Endothelial cell of umbilical vein (primary cell): ENCODE data around the gene TAOK2. TPM values are rescaled to one million over a fixed set of nuclear protein-coding genes. Genes with fewer than 3 reads are reported as not detected.

Experiments used
- BruUV-seq: library from RNA; stranded (reverse); fragments of 400-500 nt; replicated peaks from 2 replicates; lab custom pipeline; 2021; lab: Mats Ljungman, UMichigan
- CTCF ChIA-PET: fragments of 300-600, 350-600 bp; sonication (Branson Sonifier 250); formaldehyde crosslinking; loops from one replicate; lab custom pipeline; 2021; ENCODE audit warnings: antibody characterized with exemption, inconsistent platforms; lab: Charles Lee
- POLR2A ChIA-PET: fragments of 300-600, 350-600 bp; sonication (Branson Sonifier 250); formaldehyde crosslinking; loops from one replicate; lab custom pipeline; 2021; ENCODE audit warnings: antibody characterized with exemption, inconsistent platforms; lab: Charles Lee
- DNase-seq: peaks from one replicate; pipeline ENCODE4 v3.0.0-alpha.2; 2011; ENCODE audit warnings: low read depth, low spot score
- FAIRE-seq: peaks from 2 replicates; lab custom pipeline; 2011; peaks lifted over from hg19 to GRCh38; lab: Jason Lieb, UNC
- H2AFZ ChIP-seq: 2 replicates; pipeline ENCODE4 v1.6.0; 2012; ENCODE audit warnings: low read depth, low read length, control low read depth, inconsistent platforms
- H3K27ac ChIP-seq: 2 replicates; pipeline ENCODE4 v1.5.1; 2011; ENCODE audit warnings: low read depth, mild to moderate bottlenecking, control low read depth, low read length, moderate library complexity; ENCODE audit not compliant: insufficient read depth
- H3K27me3 ChIP-seq, 2 experiments: 2 replicates each; pipeline versions ENCODE4 v1.6.0 to v1.6.1; 2011; ENCODE audit warnings: low read length in 2 of 2, mixed read lengths in 1 of 2; ENCODE audit not compliant: control insufficient read depth in 2 of 2, insufficient read depth in 2 of 2
- H3K36me3 ChIP-seq, 2 experiments: 2 replicates in 1 of 2; 3 replicates in 1 of 2; pipeline ENCODE4 v1.5.1; 2011; ENCODE audit warnings: low read length in 2 of 2, mild to moderate bottlenecking in 1 of 2, moderate library complexity in 1 of 2; ENCODE audit not compliant: control insufficient read depth in 2 of 2, insufficient read depth in 2 of 2; ENCODE audit errors: extremely low read depth in 1 of 2
- H3K4me1 ChIP-seq: 3 replicates; pipeline ENCODE4 v1.5.1; 2011; ENCODE audit warnings: mild to moderate bottlenecking, low read length; ENCODE audit not compliant: control insufficient read depth, insufficient read depth; ENCODE audit errors: extremely low read depth
- H3K4me2 ChIP-seq: 2 replicates; pipeline ENCODE4 v1.6.1; 2011; ENCODE audit warnings: low read length, control low read depth, mixed read lengths; ENCODE audit not compliant: insufficient read depth
- H3K4me3 ChIP-seq, 3 experiments: fragments of 200-600 bp in 1 of 3; sonication (generic), shearing (Covaris generic) in 1 of 3; replicated peaks in 1 of 3; 2 replicates each; pipeline ENCODE4 v1.5.1; 2011 to 2016; ENCODE audit warnings: control low read depth in 3 of 3, low read length in 3 of 3, mild to moderate bottlenecking in 2 of 3, inconsistent platforms in 1 of 3, low read depth in 1 of 3, moderate library complexity in 1 of 3; ENCODE audit not compliant: insufficient read depth in 1 of 3
- H3K79me2 ChIP-seq: 2 replicates; pipeline ENCODE4 v1.6.0; 2012; ENCODE audit warnings: low read length, inconsistent platforms; ENCODE audit not compliant: control insufficient read depth, insufficient read depth
- H3K9ac ChIP-seq: replicated peaks from 2 replicates; pipeline ENCODE3; 2011; ENCODE audit warnings: low read length, control low read depth; ENCODE audit not compliant: insufficient read depth; ENCODE audit errors: extremely low read depth
- H3K9me1 ChIP-seq: replicated peaks from 3 replicates; pipeline ENCODE4 v1.6.0; 2011; ENCODE audit warnings: mild to moderate bottlenecking, low read length; ENCODE audit not compliant: control insufficient read depth, insufficient read depth; ENCODE audit errors: extremely low read depth
- H3K9me3 ChIP-seq: replicated peaks from 2 replicates; pipeline ENCODE4 v1.5.1; 2012; ENCODE audit warnings: low read length, inconsistent platforms; ENCODE audit not compliant: control insufficient read depth, insufficient read depth
- H4K20me1 ChIP-seq: replicated peaks from 2 replicates; pipeline ENCODE3; 2011; ENCODE audit warnings: mild to moderate bottlenecking, low read length; ENCODE audit not compliant: control insufficient read depth, insufficient read depth; ENCODE audit errors: extremely low read depth
- CTCF ChIP-seq, 2 donors: IDR thresholded peaks; 1 replicate in 1 of 2; 2 replicates in 1 of 2; pipeline ENCODE4 v1.5.1; 2011; ENCODE audit warnings: low read length in 2 of 2, mild to moderate bottlenecking in 2 of 2, moderate library complexity in 2 of 2, control low read depth in 1 of 2, inconsistent platforms in 1 of 2, low read depth in 1 of 2; ENCODE audit not compliant: insufficient read depth in 1 of 2; ENCODE audit errors: extremely low read depth in 1 of 2
- EZH2 ChIP-seq: IDR thresholded peaks from 2 replicates; pipeline ENCODE4 v1.6.1; 2012; ENCODE audit warnings: borderline replicate concordance, low read depth, mild to moderate bottlenecking, moderate library complexity, low read length, inconsistent platforms; ENCODE audit not compliant: severe bottlenecking
- FOS ChIP-seq: IDR thresholded peaks from 2 replicates; pipeline ENCODE4 v1.6.1; 2011; ENCODE audit warnings: mild to moderate bottlenecking, low read length, moderate library complexity, borderline replicate concordance; ENCODE audit not compliant: insufficient read depth
- GATA2 ChIP-seq: IDR thresholded peaks from 2 replicates; pipeline ENCODE4 v1.7.0; 2011; ENCODE audit warnings: low read depth, mild to moderate bottlenecking, moderate library complexity, mixed read lengths, low read length; ENCODE audit not compliant: insufficient read length, insufficient read depth
- MAX ChIP-seq: IDR thresholded peaks from 2 replicates; pipeline ENCODE4 v1.6.1; 2011; ENCODE audit not compliant: insufficient read depth, insufficient read length
- MYC ChIP-seq: IDR thresholded peaks from one replicate; pipeline ENCODE4 v1.6.1; 2011; ENCODE audit warnings: mild to moderate bottlenecking, low read depth, low read length
- POLR2AphosphoS5 ChIP-seq: IDR thresholded peaks from 2 replicates; pipeline ENCODE4 v1.6.1; 2012; ENCODE audit warnings: low read depth, mild to moderate bottlenecking, control low read depth, low read length, moderate library complexity; ENCODE audit not compliant: insufficient read depth
- dilution Hi-C: fragments of 300-500 bp; cut with MboI; formaldehyde crosslinking; loops from one replicate; pipeline ENCODE4 v1.15.0; 2019; ENCODE audit warnings: low sequenced_read_pairs; ENCODE audit not compliant: extremely low pct_ligation_motif_present
- intact Hi-C: fragments of 100-400 bp; cut with micrococcal nuclease; formaldehyde crosslinking; loops from one replicate; pipeline ENCODE4 v1.10.0; 2022
- polyA plus RNA-seq, 4 experiments: library from polyadenylated mRNA; depleted of rRNA in 3 of 4; stranded (reverse) in 3 of 4; unstranded in 1 of 4; fragments of >200 nt; gene quantifications; 2 replicates each; pipeline versions ENCODE4 v1.2.1 to v1.2.3, GENCODE V29; 2011 to 2012; ENCODE audit warnings: missing spikeins in 1 of 4
- total RNA-seq: library from RNA; stranded (reverse); gene quantifications from 2 replicates; pipeline ENCODE4 v1.2.3, GENCODE V29; 2021

Gene TAOK2
- total and polyA plus RNA-seq, 2 donors (not counting 3 experiments of a cell fraction or from before 2014, with no cell fraction given) = 52.8 to 114 TPM

GRCh38 chr16:30000735-30001631 is 27.3 kb downstream of the TAOK2 start:
- H3K4me3 ChIP-seq = no peak overlapping the region
- intact Hi-C loops = no loop called here
- no TSS peak for BruUV-seq
- no peak overlapping the region for H3K9ac ChIP-seq
- no peak for DNase-seq
- no peak for FAIRE-seq
- no peaks in the 10 kb centered on the region for H3K9me1 ChIP-seq
- TF ChIP-seq EZH2 (no peak), POLR2AphosphoS5 (no peak), CTCF (IDR thresholded peaks at IDR 0.05; ENCODE audit: extremely low read depth in 1 of 2, insufficient read depth in 1 of 2, low read depth in 1 of 2, low read length in 2 of 2) (no peak), MAX (no peak), FOS (no peak), GATA2 (no peak), MYC (no peak)
- CTCF ChIA-PET = no interaction called here
- H3K27ac ChIP-seq = no peak overlapping the region
- POLR2A ChIA-PET = no interaction called here
- peaks cover 8% of the 10 kb centered on the region for H3K4me1 ChIP-seq
- no peaks in the 10 kb centered on the region for H3K27me3 ChIP-seq
- peaks cover 0 to 7% of the 10 kb centered on the region in 2 experiments for H3K36me3 ChIP-seq
- no peak overlapping the region for H3K4me2 ChIP-seq
- H3K79me2 ChIP-seq = peaks cover 7% of the 10 kb centered on the region
- H3K9me3 ChIP-seq = no peaks in the 10 kb centered on the region
- dilution Hi-C loops = no loop called here
- no peaks in the 10 kb centered on the region for H4K20me1 ChIP-seq
- no peak overlapping the region for H2AFZ ChIP-seq
